Stimulated activated CD4-positive, alpha-beta T cell treated with anti-CD3 and anti-CD28 coated beads, Interleukin-12 subunit alpha, Interleukin-12 subunit beta, amount 100 ng/mL, for 48 hours (primary cell): ENCODE measurements around the gene SVOPL.

ENCODE experiments used
- DNase-seq, 3 donors: peaks; one replicate each; pipeline ENCODE4 v3.0.0-alpha.2; 2020; ENCODE audit warnings: low read depth in 2 of 3, low spot score in 1 of 3

The SVOPL gene

DNA sequence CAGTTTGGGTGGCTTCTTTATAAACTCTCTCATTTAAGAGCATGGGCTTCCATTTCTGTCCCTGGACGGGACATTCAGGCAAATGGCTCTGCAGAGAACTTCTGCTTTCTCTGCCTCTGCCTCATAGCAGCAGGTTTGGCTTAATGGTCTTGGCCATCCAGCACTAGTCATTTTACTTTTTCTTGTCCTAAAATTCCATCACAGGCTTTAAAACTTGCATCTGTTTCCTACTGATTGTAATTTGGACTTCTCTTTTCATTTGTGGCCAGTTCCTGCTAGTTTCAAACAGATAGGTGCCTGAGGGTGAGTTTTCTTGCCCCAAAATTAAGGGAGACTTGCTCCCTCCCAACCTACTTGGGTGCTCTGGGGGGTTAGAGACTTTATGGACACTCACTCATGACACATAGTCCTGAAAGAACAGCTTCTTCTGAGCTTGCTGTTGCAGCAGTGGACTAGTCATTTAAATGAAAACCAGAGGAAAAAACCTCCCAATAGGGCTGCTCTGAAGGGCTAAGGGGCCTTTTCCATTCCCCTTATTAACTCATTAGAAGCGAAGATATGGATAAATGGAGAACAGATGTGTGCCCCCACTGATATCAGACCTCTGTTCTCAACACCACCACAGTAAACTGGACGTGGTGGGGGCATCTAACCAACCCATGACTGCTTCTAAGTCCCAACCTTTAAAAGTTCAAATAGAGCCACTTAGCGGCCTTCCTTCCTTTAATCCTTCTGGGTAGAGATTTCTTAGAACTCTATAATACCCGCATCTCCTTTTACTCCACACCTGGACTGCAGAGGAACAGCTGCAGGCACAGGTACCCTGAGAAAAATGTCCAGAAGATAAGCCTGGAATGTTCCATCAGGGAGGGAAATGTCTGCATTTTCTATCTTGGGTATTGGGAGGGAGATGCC is 38.8 kb downstream of the SVOPL start:
- DNase-seq = no peak

DNA sequence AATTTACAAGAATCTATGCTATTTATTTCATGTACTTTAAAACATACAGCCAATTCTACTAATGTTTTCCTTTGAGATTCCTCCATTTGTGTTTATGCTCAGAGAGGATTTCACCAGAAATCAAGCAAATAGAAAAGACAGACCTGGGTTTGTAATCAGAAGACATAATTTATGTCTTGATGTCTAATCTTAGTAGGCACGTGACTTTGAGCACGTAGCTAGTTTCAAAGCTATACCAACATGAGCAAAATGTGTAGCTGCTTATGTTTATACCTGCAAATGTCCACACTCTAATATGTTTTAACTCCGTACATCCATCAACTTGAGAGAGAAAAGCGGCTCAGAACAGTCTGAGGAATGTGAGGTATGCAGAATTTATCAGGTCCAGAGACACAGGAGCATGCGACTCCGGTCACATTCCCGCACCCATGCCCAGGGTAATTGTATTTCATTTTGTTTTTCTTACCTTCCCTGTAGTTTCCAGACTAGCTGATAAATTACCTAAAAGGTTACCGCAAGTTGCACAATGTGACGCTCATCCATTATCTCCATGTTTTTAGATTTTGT is 40.0 kb downstream of the SVOPL start:
- DNase-seq = no peak

DNA sequence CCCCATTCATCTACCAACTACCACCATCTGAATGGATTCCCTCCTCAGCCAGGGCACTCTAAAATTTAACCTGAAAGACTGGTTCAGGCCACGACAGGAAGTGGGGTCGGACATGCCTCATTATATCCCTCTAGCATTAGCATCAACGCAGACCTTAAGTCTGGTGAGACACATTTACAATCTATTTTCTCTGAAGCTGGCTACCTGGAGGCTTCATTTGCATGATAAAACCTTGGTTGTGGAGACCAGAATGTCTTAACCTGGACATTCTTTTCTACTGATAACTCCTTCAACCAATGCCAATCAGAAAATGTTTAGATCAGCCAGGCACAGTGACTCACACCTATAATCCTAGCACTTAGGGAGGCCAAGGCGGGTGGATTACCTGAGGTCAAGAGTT is 42.3 kb downstream of the SVOPL start:
- no peak for DNase-seq

DNA sequence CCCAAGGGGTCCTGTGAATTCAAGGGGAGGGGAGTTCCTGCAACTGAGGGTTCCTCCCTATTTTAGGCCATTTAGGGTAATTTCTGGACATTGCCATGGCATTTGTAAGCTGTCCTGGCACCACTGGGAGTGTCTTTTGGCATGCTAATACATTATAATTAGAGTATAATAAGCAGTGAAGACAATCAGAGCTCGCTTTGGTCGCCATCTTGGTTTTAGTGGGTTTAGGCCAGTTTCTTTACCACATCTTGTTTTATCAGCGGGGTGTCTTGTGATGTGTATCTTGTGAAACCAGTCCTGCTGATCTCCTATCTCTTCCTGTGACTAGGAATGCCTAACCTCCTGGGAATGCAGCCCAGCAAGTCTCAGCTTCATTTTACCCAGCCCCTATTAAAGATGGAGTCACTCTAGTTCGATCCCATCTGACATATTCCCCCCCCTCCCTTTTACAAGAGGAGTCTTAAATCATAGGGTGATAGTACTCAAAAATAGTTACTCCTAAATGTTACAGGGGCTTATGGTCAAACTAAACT is 43.2 kb downstream of the SVOPL start:
- DNase-seq = no peak

DNA sequence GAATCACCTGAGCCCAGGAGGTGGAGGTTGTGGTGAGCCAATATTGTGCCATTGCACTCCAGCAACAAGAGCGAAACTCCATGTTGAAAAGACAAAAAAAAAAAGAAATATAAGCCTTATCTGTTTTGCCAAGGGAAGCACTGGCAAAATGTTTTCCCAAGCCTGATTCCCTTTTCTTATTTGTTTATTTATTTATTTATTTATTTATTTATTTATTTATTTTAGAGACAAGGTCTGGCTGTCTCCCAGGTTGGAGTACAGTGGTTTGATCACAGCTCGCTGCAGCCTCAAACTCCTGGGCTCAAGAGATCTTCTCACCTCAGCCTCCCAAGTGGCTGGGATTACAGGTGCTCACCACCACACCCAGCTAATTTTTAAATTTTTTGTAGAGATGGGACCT is 44.2 kb downstream of the SVOPL start:
- no peak for DNase-seq

DNA sequence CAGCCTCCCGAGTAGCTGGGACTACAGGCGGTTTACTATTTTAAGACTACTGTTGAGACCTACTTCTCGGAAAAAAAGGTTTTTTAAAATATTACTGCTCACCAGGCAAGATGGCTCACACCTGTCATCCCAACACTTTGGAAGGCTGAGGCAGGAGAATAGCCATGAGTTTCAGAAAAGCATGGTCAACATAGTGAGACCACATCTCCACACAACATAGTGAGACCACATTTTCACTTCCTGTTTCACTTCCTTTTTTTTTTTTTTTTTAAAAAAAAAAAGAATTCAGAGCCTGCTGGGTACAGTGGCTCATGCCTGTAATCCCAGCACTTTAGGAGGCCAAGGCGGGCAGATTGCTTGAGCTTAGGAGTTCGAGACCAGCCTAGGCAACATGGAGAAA is 46.5 kb downstream of the SVOPL start:
- no peak for DNase-seq

DNA sequence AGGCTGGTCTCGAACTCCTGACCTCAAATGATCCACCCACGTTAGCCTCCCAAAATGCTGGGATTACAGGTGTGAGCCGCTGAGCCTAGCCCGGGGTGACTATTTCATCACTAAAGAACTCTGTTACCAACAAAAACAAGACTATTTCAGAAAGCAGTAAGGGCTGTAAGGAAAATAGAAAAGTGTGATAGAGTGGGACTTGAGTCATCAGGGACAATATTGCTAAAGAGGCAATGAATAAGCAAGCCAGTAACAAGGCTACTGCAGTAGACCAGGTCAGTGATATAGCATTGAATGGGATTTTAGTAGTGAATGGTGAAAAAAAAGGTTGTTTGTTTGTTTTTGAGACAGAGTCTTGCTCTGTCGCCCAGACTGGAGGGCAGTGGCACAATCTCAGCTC is 51.7 kb downstream of the SVOPL start:
- no peak for DNase-seq

DNA sequence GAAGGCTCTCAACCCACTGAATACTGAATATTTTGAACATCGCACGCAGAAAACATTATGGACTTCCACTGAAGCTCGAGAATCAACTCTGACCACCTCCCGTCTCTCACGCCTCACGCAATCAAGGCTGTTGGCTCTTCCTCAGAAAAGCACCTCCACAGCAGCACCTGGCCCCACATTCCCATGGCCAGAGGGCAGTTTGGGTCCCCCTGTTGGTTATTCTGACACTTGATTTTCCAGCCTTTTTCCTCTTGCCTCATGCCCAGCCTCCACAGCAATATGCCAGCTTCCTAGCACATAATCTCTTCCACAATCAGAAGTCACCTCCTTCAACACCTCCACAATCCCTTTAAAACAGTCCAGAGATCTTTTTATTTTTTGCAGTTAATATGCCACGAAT is 55.9 kb downstream of the SVOPL start:
- DNase-seq = no peak

DNA sequence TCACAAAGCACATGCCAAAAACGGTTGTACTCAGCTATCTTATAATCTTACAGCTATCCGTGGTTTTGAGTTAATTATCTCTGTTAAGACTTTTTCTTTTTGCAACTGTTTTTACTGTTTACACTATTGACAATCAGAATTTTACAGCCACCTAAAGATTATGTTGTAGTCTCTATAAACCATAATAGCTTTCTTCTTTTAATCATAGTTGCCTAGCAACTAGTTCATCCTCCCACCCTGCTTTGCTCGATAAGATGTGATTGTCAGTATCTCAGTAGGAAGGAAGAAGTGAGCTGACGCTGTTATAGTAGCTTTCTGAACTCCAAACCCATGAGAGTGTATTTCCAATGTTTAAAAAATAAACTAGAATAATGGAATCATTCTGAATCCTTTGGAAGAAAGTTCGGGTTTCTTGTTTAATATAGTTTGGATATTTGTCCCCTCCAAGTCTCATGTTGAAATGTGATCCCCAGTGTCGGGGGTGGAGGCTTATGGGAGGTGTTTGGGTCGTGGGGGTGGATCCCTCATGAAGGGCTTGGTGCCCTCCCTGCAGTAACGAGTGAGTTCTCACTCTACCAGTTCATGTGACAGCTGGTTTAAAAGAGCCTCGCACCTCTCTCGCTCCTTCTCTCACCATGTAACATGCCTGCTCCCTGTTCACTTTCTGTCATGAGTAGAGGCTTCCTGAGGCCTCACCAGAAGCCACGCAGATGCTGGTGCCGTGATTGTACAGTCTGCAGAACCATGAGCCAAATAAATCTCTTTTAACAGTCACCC is 68.1 kb downstream of the SVOPL start:
- DNase-seq = no peak

DNA sequence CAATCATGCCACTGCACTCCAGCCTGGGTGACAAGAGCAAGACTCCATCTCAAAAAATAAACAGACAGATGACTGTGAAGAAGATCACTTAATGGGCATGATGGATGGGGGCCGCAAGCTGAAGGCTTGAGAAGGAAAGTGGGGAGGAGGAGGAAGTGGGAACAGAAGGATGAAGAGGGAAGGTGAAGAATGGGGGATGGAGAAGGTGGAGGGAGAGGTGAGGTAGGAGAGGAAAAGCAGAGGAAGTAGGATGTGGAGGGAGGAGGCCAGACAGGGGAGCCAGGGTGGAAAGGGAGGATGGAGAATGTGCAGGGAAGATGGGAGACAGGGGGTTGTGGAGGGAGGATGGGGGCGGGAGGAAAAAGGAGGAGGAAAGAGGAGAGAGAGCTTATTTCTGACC is 68.8 kb downstream of the SVOPL start:
- no peak for DNase-seq

DNA sequence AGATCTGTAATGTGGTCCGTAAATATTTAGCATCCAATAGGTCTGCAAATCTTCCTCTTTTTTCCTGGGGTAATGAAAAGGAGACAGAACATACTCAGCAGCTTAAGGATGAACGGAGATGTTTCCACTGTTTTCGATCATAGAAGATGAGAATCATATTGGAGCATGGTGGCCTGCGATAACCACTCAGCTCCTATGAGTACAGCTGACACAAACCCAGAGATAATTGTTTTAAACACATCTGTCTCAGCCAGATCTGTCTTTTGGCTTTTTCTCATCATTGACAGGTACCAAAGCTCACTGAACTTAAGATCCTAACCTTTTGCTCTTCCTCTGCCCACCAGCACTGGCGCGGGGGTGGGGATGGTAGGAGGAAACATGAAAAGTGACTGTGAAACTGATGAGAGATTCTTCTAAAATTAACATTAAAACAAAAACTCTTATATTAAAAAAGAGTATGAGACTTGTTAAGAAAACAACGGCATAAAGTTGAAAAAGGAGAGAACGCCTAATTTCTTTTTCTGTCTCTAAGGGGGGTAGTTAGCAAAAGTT is 71.0 kb downstream of the SVOPL start:
- DNase-seq = no peak

DNA sequence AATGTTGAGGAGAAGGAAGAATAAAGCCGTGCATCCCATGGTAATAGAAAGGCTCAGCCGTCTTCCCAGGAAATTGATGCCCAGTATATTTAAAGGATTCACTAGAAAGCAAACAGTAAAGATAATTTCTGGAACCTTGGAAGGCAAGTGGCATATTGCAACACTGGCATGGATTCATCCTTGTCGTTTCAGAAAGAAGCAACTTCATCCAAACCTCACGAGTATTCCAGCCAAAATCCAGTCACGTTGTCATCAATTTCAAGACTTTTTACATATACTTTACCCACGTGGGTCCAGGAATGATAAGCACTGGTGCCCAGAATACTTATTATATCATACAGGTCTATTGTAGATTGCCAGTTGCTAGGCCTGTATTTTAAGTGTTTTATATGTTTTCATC is 73.8 kb downstream of the SVOPL start:
- DNase-seq = no peak

DNA sequence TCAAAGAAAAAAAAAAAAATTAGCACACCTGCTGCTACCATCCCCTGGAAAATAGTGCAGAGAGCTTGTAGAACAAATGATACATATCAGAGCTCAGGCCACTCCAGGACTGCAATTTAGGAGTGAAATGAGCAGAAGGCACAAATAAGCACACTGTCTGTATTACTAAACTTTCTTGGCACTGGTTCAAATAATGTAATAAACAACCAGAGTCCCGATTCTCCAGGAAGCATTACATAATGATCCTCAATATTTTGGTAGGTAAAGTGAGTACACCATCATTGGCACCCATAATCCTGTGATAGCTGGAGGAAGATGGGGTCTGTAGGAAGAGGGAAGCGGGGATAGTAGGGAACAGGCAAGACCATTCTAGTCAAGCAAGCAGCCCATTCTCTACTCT is 74.3 kb downstream of the SVOPL start:
- no peak for DNase-seq

DNA sequence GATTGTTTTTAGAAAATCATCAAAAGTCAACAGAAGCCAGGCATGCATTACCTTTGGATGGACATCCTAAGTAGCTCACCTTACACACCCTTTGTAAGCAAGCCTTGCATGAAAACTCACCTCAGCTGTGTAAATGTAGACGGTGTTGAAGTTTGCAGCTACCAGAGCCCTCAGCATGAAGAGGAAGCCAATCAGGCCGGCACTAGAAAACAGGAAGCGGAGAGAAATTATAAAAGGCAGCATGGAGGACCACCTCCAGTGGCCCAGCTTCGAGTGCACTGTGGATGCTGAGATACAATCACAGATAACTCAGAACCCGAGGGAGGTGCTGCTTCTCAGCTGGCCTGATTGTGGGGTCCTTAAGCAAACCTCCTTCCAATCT is 75.3 kb downstream of the SVOPL start:
- no peak for DNase-seq

DNA sequence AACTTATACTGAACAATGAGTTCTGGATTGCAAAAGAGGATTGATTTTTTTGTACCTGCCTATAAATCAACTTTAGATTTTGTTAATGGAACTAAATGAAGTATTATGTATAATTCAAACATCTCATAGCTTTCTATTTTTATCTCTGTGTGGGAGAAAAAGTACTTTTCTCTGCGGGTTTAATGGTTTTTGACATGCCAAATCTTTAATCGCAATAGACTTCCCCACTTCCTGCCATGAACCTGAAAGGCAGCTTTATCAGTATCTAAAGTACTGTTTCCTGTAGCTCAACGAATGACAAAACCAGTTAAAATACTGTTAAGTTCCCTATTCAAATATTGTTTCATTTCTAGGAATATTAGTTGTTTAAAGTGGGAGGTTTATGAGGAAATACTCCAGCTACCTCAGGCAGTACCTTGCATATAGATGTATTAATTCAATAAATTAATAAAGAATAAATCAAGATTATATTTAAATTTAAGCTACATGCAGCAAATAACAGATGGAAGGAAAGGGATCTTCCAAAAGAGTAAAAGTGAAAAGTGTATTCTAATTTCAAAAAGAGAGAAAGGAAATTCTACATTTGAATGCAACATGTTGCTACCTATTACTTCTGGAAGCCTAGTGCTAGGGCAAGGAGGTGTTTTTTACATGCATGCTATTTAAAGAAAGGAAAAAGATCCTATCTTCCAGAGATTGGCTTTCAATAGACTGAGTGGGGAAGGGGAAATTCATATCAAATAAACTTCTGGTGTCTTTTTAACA is 75.9 kb downstream of the SVOPL start:
- no peak for DNase-seq

DNA sequence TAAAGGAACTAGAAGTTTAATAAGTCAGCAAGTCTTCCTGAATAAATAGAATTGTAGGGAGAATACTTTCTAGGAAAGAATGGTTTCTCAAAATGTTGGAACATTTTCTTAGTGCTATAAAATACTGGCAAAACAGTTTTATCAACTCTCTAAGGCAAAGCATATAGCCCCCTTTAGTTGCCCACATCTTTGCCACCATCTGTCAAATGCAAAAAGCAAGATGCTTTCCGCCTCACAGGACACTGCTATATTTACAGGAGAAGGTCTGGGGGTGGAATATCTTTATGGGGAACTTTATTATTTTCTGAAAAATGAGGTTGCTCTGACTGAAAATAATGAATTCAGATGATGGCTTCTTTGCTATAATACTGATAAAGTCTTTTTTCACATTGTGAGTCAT is 78.3 kb downstream of the SVOPL start:
- no peak for DNase-seq

DNA sequence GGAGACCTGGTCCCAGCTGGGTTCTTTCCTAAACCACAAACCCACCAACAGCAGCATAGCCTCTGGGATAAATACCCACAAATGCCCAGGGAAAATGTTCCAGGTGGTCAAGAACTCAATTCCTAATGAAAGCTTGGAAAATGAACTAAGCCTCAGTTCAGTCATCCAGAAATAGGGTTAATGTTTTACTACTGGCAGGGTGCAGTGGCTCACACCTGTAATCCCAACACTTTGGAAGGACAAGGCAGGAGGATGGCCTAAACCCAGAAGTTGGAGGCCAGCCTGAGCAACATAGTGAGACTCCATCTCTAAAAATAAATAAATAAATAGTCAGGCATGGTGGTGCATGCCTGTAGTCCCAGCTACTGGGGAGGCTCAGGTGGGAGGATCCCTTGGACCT is 82.2 kb downstream of the SVOPL start:
- DNase-seq = no peak

DNA sequence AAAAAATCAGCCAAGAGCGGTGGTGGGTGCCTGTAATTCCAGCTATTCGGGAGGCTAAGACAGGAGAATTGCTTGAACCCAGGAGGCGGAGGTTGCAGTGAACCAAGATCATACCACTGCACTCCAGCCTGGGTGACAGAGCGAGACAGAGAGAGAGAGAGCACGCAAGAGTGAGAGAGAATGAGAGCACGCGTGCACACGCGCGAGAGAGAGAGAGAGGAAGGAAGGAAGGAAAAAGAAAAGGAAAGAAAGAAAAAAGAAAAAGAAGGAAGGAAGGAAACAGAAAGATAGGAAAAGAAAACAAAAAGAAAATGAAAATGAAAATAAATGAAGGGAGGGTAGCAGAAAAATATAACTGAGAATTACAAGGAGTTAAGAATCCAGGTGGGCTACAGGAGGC is 82.7 kb downstream of the SVOPL start:
- no peak for DNase-seq

DNA sequence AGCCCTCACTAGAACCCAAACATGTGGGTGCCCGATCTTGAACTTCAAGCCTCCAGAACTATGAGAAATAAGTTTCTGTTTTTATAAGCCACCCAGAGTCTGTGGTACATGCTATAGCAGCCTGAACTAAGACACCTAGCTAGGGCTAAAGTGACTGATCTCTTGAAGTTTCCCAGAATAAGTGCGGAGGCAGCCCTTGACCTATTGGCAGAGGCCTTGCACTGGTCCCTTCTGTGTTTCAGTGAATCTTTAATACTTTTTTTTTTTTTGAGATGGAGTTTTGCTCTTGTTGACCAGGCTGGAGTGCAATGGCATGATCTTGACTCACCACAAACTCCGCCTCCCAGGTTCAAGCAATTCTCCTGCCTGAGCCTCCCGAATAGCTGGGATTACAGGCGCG is 85.1 kb downstream of the SVOPL start:
- DNase-seq = no peak

DNA sequence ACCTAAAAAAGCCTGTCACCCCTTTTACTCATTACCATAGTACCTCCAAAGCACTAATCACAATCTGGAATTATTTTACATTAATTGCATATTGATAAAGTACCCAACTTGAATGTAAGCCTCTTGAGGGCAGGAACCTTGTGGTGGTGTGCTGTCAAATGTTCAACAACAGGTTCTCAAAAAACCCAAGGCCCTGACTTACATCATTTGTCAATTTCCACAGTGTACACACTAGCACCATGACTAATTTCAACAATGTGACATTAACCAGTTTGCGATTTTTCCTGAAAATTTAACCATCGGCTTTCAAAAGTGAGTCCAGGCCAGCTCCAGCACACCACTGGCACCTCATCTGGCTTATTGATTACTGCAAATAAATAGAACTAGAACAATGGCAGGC is 87.5 kb downstream of the SVOPL start:
- no peak for DNase-seq

DNA sequence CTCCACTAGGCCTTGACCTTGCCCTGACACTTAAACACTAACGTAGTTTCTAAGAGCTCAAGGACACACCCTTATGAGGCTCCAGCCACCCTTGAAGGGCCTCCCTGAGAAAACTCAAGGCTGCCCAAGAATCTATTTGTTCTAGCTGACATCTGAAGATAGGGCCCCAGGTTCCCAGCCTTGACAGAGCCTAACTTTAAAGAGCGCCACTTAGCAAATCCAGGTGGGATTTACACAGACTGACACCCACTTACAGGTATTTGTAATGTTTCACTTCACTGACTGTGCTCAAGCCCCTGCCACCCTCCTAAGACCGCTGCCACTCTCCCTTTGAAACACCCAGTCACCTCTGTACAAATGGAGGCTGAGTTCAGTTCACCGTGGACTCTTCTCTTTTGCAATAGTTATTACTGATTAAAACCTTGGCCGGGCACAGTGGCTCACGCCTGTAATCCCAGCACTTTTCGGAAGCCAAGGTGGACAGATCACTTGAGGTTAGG is 90.4 kb downstream of the SVOPL start:
- DNase-seq = no peak
